ENCODE results near the gene P4HA1.

P4HA1 gene

DNA sequence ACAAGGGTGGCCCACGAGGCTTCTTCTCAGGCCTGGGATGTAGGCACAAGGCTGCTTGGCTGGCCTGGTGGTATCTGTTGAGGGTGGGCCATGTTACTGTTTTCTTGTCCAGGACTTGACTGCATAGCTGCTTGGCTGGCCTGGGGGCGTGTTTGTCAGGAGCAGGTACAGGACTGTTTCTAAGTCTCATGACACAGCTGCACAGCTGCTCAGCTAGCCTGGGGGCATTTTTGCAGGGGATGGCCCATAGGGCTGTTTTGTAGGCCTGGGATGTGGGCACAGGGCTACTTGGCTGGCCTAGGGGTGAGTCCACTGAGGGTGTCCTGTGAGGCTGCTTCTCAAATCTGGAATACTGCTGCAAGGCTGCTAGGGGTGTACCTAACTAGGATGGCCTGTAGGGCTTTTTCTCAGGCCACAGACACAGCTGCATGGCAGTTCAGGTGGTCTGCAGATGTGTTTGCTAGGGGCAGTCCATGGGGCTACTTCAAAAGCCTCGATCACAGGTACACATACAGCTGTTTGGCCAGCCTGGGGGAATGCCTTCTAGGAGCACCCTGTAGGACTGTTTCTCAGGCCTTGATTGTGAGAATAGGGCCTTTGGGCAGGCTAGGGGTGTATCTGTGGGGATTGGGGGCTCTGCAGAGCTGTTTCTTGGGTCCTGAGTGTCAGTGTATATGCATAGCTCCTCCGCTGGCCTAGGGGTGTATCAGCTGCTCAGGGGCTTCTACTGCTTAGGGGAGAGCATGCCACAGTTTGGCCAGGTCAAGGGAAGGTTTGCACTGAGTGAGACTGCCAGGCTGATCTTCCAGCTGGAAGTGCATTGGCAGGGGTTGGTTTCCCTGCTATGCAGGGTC lies 115.4 kb downstream of the P4HA1 start:
- H3K4me3 ChIP-seq (ENCODE audit: low read depth, low read length) = no peak overlapping the region

- H3K4me3 ChIP-seq (ENCODE audit: low read depth, low read length) = no peak overlapping the region
Observed at GRCh38 chr10:72980348-72980747, 116.3 kb downstream of the P4HA1 start.

GRCh38 chr10:72979709-72980108 lies 117.0 kb downstream of the P4HA1 start:
- H3K4me3 ChIP-seq (ENCODE audit: low read depth, low read length) = no peak overlapping the region

GRCh38 chr10:72976886-72977285 lies 119.8 kb downstream of the P4HA1 start:
- no peak overlapping the region for H3K4me3 ChIP-seq (ENCODE audit: low read depth, low read length)
